NCI-H748 treated with DMSO at 0.1 percent for 48 hours (cell line): Measurements from ENCODE around the gene TACR2.
A peak's percentile ranks its signal among the peaks of the same experiment; 100 is the strongest.

ENCODE experiments used
- DNase-seq: peaks from one replicate; lab custom pipeline; 2025; lab: John Stamatoyannopoulos, UW

Gene TACR2

GRCh38 chr10:69419096-69419743 is 2.5 kb upstream of the TACR2 start:
- no peak for DNase-seq

GRCh38 chr10:69418052-69418752 is 1.5 kb upstream of the TACR2 start:
- DNase-seq, result no peak

- no peak for DNase-seq
Observed at GRCh38 chr10:69417542-69417941, 824 bp upstream of the TACR2 start.

- DNase-seq, result no peak
Observed at GRCh38 chr10:69415951-69416350, 767 bp downstream of the TACR2 start.

GRCh38 chr10:69415049-69415448 is 1.7 kb downstream of the TACR2 start:
- no peak for DNase-seq

GRCh38 chr10:69414036-69415018 is 2.4 kb downstream of the TACR2 start:
- DNase-seq, result no peak

- peak; percentile 18 for DNase-seq
Observed at GRCh38 chr10:69413221-69413865, 3.4 kb downstream of the TACR2 start.

GRCh38 chr10:69412232-69412790 is 4.4 kb downstream of the TACR2 start:
- no peak for DNase-seq

GRCh38 chr10:69411476-69411875 is 5.2 kb downstream of the TACR2 start:
- no peak for DNase-seq

GRCh38 chr10:69410487-69410886 is 6.2 kb downstream of the TACR2 start:
- no peak for DNase-seq

GRCh38 chr10:69409968-69410367 is 6.8 kb downstream of the TACR2 start:
- no peak for DNase-seq

GRCh38 chr10:69409176-69409495 is 7.6 kb downstream of the TACR2 start:
- no peak for DNase-seq

GRCh38 chr10:69408318-69409175 is 8.2 kb downstream of the TACR2 start:
- peak; percentile 52 for DNase-seq

- DNase-seq, result no peak
Observed at GRCh38 chr10:69407621-69408301, 9.0 kb downstream of the TACR2 start.

- DNase-seq, result no peak
Observed at GRCh38 chr10:69406816-69407580, 9.7 kb downstream of the TACR2 start.

- DNase-seq, result no peak
Observed at GRCh38 chr10:69406302-69406811, 10.4 kb downstream of the TACR2 start.

GRCh38 chr10:69405221-69405620 is 11.5 kb downstream of the TACR2 start:
- DNase-seq, result no peak

- no peak for DNase-seq
Observed at GRCh38 chr10:69404786-69405185, 11.9 kb downstream of the TACR2 start.

- no peak for DNase-seq
Observed at GRCh38 chr10:69403519-69403918, 13.2 kb downstream of the TACR2 start.
